Brain microvascular endothelial cell (primary cell): Measurements from ENCODE around the gene CCDC138.

ENCODE experiments used
- DNase-seq: peaks from one replicate; pipeline ENCODE4 v3.0.0-alpha.2; 2020
- H3K27ac ChIP-seq: fragments of 250-450 bp; sonication (Bioruptor Pico); 2 replicates; pipeline ENCODE4 v1.5.1; 2020; ENCODE audit warnings: mild to moderate bottlenecking, moderate library complexity
- H3K27me3 ChIP-seq: fragments of 250-450 bp; sonication (Bioruptor Pico); replicated peaks from 2 replicates; pipeline ENCODE4 v1.5.1; 2020; ENCODE audit warnings: mild to moderate bottlenecking
- H3K36me3 ChIP-seq: fragments of 250-450 bp; sonication (Bioruptor Pico); replicated peaks from 2 replicates; pipeline ENCODE4 v1.5.1; 2020; ENCODE audit warnings: mild to moderate bottlenecking
- H3K4me3 ChIP-seq: 2 replicates; pipeline ENCODE4 v1.5.1; 2011; ENCODE audit warnings: low read depth, mild to moderate bottlenecking, control low read depth, low read length, moderate library complexity
- CTCF ChIP-seq: IDR thresholded peaks from 2 replicates; pipeline ENCODE4 v1.5.1; 2011; ENCODE audit warnings: low read depth, mild to moderate bottlenecking, moderate library complexity, low read length, control low read depth, inconsistent platforms; ENCODE audit errors: missing control alignments
- in situ Hi-C: cut with HindIII; loops from 2 replicates; pipeline ENCODE4 v1.10.0; 2017; ENCODE audit warnings: low sequenced_read_pairs, low pct_ligation_motif_present

The CCDC138 gene

GRCh38 chr2:108916122-108916795, 129.7 kb downstream of the CCDC138 start:
- DNase-seq: no peak
- no peak overlapping the region for H3K4me3 ChIP-seq
- no peak for TF ChIP-seq CTCF
- no peak overlapping the region for H3K27ac ChIP-seq
- in situ Hi-C loops: no loop called here
- H3K36me3 ChIP-seq: no peaks in the 10 kb centered on the region
- H3K27me3 ChIP-seq: peaks cover 7% of the 10 kb centered on the region

- H3K36me3 ChIP-seq: no peaks in the 10 kb centered on the region
- in situ Hi-C loops: no loop called here
- no peak for DNase-seq
- no peak overlapping the region for H3K27ac ChIP-seq
- H3K27me3 ChIP-seq: peaks cover 7% of the 10 kb centered on the region
- no peak overlapping the region for H3K4me3 ChIP-seq
- no peak for TF ChIP-seq CTCF
These were observed 130.3 kb downstream of the CCDC138 start for GRCh38 chr2:108916796-108917421.

GRCh38 chr2:108917526-108917925, 131.0 kb downstream of the CCDC138 start:
- no peak for DNase-seq
- no peak overlapping the region for H3K27ac ChIP-seq
- in situ Hi-C loops: no loop called here
- H3K4me3 ChIP-seq: no peak overlapping the region
- TF ChIP-seq CTCF: no peak
- no peaks in the 10 kb centered on the region for H3K36me3 ChIP-seq
- H3K27me3 ChIP-seq: peaks cover 7% of the 10 kb centered on the region

GRCh38 chr2:108918156-108918874, 131.7 kb downstream of the CCDC138 start:
- Histone ChIP-seq H3K4me3 (no peak overlapping the region), H3K36me3 (no peaks in the 10 kb centered on the region), H3K27ac (no peak overlapping the region), H3K27me3 (peaks cover 7% of the 10 kb centered on the region)
- no peak for TF ChIP-seq CTCF
- in situ Hi-C loops: no loop called here
- DNase-seq: no peak

GRCh38 chr2:108918941-108919341, 132.4 kb downstream of the CCDC138 start:
- Histone ChIP-seq H3K27ac (no peak overlapping the region), H3K4me3 (no peak overlapping the region), H3K27me3 (peaks cover 7% of the 10 kb centered on the region), H3K36me3 (no peaks in the 10 kb centered on the region)
- in situ Hi-C loops: no loop called here
- DNase-seq: no peak
- TF ChIP-seq CTCF: no peak
